ENCODE measurements around the gene IFT20.
A peak's percentile ranks its signal among the peaks of the same experiment; 100 is the strongest.
"Not testable (repeated sequence)": the region's sequence is repeated elsewhere in the genome, so short reads cannot be mapped to it uniquely, and the experiment has no call there.

The IFT20 gene

DNA sequence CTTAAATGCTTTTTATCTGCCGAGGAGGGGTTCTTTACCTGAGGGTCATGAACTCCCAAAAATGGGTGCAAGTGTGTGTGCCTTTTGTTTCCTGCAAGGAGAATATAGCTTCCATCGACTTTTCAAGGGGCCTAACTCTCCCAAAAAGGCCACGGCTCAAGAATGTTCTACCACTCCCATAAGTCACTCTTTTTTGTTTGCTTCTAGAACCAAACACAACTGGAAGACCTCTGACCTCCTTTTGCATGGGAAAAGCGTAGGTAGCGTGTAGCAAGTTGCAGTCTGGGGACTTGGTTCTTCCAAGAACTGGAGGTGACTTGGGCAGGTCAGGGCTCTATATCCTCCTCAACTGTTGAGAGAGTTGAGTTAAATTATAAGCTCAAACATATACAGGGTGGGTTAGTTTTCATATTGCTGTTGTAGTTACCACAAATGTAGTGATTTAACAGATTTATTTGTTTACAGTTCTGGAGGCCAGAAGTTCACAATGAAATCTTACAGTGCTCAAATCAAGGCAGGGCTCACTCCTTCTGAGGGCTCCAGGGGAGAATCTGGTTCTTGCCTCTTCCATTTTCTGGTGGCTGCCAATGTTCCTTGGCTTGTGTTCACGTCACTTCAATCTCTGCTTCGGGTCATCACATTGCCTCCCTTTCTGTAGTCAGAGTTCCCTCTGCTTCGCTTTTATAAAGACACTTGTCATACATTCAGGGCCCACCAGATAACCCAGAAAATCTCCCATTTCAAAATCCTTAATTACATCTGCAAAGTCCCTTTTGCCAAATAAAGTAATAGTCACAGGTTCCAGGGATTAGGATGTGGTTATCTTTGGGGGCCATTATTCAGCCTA, 14.8 kb downstream of the IFT20 start:
- DNase-seq (ENCODE audit: low spot score), result no peak
- H3K27ac Mint-ChIP-seq, result peak overlapping the region; percentile 79
- H3K4me1 Mint-ChIP-seq (ENCODE audit: low read depth), result peaks cover 48% of the 10 kb centered on the region
- peaks cover 17% of the 10 kb centered on the region for H3K36me3 Mint-ChIP-seq (ENCODE audit: low read depth)
- no peaks in the 10 kb centered on the region for H3K27me3 Mint-ChIP-seq (ENCODE audit: low read depth)
- H3K4me3 Mint-ChIP-seq, result peak overlapping the region; percentile 94
- no peaks in the 10 kb centered on the region for H3K9me3 Mint-ChIP-seq

DNA sequence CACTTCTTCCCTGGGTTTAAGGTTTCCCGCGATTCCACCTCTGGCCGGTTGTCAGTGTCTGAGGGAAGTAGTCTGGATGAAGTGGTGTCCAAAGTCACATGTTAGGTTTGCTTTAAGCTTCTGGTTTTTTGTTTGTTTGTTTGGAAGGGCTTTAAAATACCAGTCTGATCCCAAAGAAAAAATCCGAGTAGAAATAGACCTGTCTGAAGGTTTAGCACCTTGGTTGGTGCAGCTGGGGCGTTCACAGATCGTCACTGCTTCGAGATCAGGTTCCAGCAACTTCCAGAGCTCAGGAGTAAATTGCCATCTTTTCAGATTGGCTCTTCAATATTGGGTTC, 15.7 kb downstream of the IFT20 start:
- no peaks in the 10 kb centered on the region for H3K9me3 Mint-ChIP-seq
- peaks cover 17% of the 10 kb centered on the region for H3K36me3 Mint-ChIP-seq (ENCODE audit: low read depth)
- H3K4me3 Mint-ChIP-seq, result peak overlapping the region; percentile 94
- DNase-seq (ENCODE audit: low spot score), result no peak
- H3K27ac Mint-ChIP-seq, result peak overlapping the region; percentile 88
- H3K27me3 Mint-ChIP-seq (ENCODE audit: low read depth), result no peaks in the 10 kb centered on the region
- peaks cover 46% of the 10 kb centered on the region for H3K4me1 Mint-ChIP-seq (ENCODE audit: low read depth)

DNA sequence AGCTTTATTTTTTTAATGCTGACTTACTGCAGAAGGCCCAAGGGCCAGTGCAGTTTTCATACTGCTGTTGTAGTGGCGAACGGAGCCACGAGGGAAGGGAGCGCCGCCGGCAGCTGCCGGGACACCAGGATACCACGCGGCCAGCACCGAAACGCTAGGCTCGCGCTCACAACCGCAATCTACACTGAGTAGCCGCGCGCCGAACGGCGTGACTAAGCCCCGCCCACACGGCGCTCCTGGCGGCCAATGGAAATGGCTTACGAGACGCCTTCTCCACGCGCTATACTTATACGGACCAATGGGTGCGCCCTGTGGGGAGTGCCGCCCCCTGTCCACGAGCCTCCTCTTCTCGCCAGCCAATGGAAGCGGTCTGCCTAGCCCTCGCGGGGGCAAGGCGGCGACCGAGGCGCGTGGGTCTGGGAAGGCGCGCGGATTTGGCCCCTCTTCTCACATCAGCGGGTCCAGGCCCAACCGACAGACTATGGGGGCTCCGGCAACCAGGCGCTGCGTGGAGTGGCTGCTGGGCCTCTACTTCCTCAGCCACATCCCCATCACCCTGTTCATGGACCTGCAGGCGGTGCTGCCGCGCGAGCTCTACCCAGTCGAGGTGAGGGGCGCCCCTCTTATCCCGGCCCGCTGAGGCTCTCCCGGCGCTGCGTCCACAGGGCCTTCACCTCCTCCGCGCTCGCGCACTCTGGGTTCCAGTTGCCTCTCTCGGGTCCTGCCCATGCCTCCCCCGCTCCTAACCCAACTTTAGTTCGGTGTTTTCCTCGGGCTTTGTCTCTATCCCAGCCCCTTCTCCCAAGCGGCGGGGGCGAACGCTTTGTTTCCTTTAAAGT, 16.3 kb downstream of the IFT20 start, which contains the start of gene TMEM97:
Gene TMEM97 (plus strand): TSS at position 442 of the 839 bp plus-strand sequence. CDS start 40 bp downstream, at position 482.
- Mint-ChIP-seq H3K36me3 (ENCODE audit: low read depth) (peaks cover 17% of the 10 kb centered on the region), H3K4me1 (ENCODE audit: low read depth) (peaks cover 46% of the 10 kb centered on the region), H3K4me3 (peak within 1 kb of the TSS; percentile 94), H3K27me3 (ENCODE audit: low read depth) (no peaks in the 10 kb centered on the region), H3K9me3 (no peaks in the 10 kb centered on the region), H3K27ac (peak within 1 kb of the TSS; percentile 88)
- peak; percentile 97 for DNase-seq (ENCODE audit: low spot score)

DNA sequence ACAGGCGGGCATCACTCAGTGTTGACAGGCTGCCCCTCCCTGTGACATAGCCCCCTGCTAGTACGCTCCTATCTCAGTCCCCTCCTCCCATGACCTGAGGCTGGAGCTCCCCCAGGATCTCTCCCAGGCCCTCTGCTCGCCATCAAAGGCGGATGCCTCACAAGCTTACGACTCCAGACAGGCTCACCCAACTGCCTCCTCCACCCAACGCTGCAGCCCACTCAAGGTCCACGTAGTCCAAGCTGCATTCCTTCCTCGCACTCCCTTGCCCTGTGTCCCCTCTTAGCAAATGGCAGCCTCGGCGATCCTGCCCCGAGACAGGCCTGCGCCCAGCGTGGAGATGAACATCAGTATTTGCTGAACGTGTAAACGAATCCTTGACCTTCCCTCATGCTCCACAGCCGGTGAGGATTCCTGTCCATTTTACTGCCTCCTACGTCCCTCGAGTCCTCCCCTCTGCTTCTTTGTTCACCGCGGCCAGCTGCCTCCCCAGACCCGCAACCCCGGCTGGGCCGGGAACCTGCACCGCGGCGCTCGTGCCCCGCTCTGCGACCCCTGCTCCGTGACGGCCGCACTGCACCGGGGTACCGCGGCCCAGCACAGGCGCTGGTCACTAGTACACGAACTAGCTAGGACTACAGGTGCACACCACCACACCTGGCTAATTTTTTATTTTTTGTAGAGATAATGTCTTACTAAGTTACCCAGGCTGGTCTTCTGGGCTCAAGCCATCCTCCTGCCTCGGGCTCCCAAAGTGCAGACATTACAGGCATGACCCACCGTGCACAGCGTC, 17.1 kb downstream of the IFT20 start:
- no peak for DNase-seq (ENCODE audit: low spot score)
- peaks cover 2% of the 10 kb centered on the region for H3K27me3 Mint-ChIP-seq (ENCODE audit: low read depth)
- H3K4me3 Mint-ChIP-seq, result peak overlapping the region; percentile 94
- H3K9me3 Mint-ChIP-seq, result no peaks in the 10 kb centered on the region
- peaks cover 46% of the 10 kb centered on the region for H3K4me1 Mint-ChIP-seq (ENCODE audit: low read depth)
- H3K27ac Mint-ChIP-seq, result peak overlapping the region; percentile 88
- H3K36me3 Mint-ChIP-seq (ENCODE audit: low read depth), result peaks cover 16% of the 10 kb centered on the region

DNA sequence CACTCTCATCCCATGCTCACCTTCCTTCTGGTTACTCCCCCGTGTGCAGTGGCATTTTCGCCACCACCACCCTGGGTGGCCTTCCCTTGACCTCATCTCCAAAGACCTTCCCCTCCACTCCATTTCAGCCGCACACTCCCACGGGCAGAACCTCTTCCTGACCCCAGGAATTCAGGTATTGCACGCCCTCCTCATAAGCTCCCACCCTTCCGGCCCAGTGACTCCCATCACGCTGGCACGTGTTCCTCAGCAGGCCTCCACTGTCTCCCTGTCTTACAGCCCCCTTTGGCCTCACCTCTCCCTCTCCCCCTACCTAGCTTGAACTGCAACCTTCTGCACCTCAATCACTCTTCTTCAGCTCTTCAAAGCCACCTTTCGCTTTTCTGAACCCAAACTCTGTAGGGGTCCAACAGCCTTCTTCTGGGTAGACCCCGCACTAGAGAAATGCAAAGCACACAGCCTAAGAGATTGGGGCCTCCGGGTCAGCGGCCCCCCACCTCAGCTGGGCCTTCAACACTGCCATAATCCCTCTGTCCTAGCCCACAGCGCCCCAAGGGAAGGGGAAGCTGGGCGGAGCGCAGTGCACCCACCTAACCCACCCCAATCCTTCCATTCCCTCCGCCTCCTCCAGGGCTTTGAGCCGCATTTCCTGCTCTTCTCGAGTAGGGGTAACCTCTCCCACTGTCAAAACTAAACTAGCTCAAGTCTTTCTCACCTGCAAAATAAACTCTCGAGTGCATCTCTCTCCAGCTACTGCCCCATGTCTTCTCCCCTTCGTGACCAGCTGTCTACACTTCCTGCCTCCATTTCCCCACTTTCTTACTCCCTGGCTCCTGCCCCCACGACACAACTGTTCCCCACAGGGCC, 17.9 kb downstream of the IFT20 start:
- peaks cover 12% of the 10 kb centered on the region for H3K36me3 Mint-ChIP-seq (ENCODE audit: low read depth)
- H3K9me3 Mint-ChIP-seq, result no peaks in the 10 kb centered on the region
- DNase-seq (ENCODE audit: low spot score), result no peak
- H3K27me3 Mint-ChIP-seq (ENCODE audit: low read depth), result peaks cover 7% of the 10 kb centered on the region
- peaks cover 39% of the 10 kb centered on the region for H3K4me1 Mint-ChIP-seq (ENCODE audit: low read depth)
- peak overlapping the region; percentile 88 for H3K27ac Mint-ChIP-seq
- H3K4me3 Mint-ChIP-seq, result peak overlapping the region; percentile 94

DNA sequence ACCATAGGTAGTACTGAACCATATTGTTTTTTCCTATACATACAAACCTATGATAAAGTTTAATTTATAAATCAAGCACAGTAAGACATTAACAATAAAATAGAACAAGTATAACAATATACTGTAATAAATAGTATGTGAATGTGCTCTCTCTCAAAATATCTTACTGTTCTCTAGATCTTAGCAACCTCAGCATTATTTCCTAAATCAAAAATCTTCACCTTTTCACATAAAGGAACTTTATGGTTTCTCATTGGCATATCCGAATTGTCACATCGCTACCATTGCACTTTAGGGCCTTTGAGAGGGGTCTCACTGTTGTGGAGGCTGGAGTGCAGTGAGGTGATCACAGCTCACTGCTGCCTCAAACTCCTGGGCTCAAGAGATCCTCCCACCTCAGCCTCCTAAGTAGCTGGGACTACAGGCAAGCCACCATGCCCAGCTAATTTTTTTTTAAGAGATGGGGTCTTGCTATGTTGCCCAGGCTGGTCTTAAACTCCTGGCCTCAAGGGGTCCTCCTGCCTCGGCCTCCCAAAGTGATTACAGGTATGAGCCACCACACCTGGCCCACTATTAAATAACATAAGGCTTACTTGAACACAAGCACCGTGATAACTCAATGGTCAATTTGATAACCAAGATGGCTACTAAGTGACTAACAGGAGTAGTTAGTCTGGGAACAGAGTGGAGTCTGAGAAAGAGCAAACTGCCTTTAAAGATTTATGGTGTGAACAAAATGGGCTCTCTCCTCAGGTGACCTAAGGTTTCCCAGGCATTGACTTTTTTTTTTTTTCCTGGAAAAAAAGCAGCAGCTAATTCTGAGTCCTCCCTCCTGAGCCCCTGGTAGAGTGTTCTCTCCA, 19.2 kb downstream of the IFT20 start:
- H3K4me3 Mint-ChIP-seq, result no peak overlapping the region
- H3K4me1 Mint-ChIP-seq (ENCODE audit: low read depth), result peaks cover 30% of the 10 kb centered on the region
- no peak overlapping the region for H3K27ac Mint-ChIP-seq
- peaks cover 7% of the 10 kb centered on the region for H3K27me3 Mint-ChIP-seq (ENCODE audit: low read depth)
- DNase-seq (ENCODE audit: low spot score), result no peak
- H3K9me3 Mint-ChIP-seq, result no peaks in the 10 kb centered on the region
- H3K36me3 Mint-ChIP-seq (ENCODE audit: low read depth), result peaks cover 10% of the 10 kb centered on the region

DNA sequence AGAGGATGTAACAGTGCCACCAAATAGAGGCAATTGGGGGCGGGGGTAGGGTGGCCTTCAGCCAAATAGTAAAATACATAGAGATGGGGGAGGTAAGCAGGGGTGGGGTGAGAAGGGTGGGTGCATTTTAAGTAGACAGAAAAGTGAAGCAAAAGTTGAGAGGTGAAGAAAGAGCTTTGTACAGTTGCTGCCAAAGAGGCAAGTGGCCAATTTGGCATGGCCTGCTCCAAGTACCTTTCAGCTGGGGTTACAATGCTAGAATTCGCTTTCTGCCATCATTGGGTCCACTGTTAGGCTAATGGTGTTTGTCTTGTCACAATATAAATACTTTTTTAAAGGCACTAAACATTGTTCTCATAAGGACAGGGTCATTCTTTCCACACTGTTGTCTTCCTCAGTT, 21.4 kb downstream of the IFT20 start:
- no peak for DNase-seq (ENCODE audit: low spot score)
- Mint-ChIP-seq H3K4me1 (ENCODE audit: low read depth) (peaks cover 18% of the 10 kb centered on the region), H3K4me3 (no peak overlapping the region), H3K27ac (no peak overlapping the region), H3K36me3 (ENCODE audit: low read depth) (no peaks in the 10 kb centered on the region), H3K27me3 (ENCODE audit: low read depth) (peaks cover 11% of the 10 kb centered on the region), H3K9me3 (no peaks in the 10 kb centered on the region)

DNA sequence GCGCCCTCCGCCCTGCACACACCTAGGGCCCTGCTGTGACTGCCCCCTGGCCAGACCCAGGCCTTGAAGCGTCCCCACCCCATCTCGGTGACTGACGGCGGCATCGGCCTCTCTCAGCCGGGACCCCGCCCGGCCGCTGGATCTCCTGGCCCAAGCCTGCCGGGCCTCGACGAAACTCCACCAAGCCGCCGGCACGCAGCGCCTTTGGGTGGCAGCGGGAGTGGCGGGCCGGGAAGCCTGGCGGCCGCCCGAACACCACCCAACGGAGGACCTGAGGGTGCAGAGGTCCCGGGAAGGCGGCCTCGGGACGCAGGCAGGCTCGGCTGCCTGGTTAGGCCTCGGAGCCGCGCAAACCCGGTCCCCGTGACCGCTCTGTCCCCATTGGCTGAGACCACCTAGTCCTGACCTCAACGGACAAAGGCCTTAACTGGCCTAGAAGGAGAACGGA, 28.3 kb downstream of the IFT20 start:
- H3K27ac Mint-ChIP-seq, result no peak overlapping the region
- no peaks in the 10 kb centered on the region for H3K9me3 Mint-ChIP-seq
- DNase-seq (ENCODE audit: low spot score), result no peak
- H3K36me3 Mint-ChIP-seq (ENCODE audit: low read depth), result no peaks in the 10 kb centered on the region
- H3K4me1 Mint-ChIP-seq (ENCODE audit: low read depth), result no peaks in the 10 kb centered on the region
- H3K4me3 Mint-ChIP-seq, result no peak overlapping the region
- H3K27me3 Mint-ChIP-seq (ENCODE audit: low read depth), result peaks cover 33% of the 10 kb centered on the region

DNA sequence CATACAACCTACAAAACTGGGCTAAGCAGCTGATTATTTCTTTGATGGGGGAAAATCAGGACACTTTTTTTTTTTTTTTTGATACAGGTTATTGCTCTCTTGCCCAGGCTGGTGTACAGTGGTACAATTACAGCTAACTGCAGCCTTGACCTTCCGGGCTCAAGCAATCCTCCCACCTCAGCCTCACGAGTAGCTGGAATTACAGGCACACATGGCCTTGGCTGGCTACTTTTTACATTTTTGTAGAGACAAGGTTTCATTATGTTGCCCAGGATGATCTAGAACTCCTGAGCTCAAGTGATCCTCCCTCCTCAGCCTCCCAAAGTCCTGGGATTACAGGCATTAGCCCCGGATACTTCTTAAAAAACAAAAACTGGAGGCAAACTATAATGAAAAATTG, 36.8 kb downstream of the IFT20 start:
- Mint-ChIP-seq H3K27me3 (ENCODE audit: low read depth) (peaks cover 9% of the 10 kb centered on the region), H3K4me3 (no peak overlapping the region), H3K4me1 (ENCODE audit: low read depth) (no peaks in the 10 kb centered on the region), H3K36me3 (ENCODE audit: low read depth) (no peaks in the 10 kb centered on the region), H3K9me3 (no peaks in the 10 kb centered on the region), H3K27ac (no peak overlapping the region)
- no peak for DNase-seq (ENCODE audit: low spot score)

DNA sequence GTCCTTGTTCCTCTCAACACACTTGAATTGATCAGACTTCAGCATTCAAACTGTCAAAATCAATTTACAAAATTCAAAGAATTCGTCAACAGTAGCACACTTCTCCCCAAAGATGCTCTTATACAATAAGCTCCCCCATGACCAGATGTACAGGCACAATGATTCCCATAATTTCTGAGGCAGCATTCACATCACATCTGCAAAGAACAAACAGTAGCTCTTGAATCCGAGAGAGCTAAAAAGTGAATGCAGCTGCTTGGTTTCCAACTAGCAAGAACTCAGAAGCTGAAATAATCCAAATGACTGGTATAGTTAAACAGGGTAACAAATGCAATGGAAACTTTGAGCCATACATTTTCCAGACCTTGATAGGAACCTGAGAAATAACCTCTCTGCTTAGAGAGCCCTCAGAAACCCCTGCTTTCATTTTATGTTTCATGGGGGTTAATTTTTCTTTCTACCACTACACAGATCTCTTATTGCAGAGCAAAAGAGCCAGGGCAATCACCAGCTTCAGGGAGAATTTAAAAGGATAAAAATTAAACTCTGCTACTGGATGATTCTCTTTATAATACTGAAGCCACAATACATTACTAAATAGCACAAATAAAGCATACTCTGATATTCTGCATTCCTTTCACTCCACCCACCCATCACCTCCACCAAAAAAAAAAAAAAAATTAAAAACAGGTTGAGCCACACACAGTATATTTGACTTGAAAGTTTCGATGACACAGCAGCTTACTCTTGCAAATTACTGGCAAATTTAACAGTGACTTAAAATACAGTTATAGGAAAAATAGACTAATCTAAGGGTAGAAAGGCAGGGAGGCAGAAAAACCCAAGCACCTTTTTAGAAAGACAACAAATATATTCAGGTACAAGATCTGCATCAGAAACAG, 39.3 kb downstream of the IFT20 start:
- no peak for DNase-seq (ENCODE audit: low spot score)
- no peak overlapping the region for H3K27ac Mint-ChIP-seq
- no peaks in the 10 kb centered on the region for H3K4me1 Mint-ChIP-seq (ENCODE audit: low read depth)
- H3K27me3 Mint-ChIP-seq (ENCODE audit: low read depth), result peaks cover 25% of the 10 kb centered on the region
- no peak overlapping the region for H3K4me3 Mint-ChIP-seq
- no peaks in the 10 kb centered on the region for H3K9me3 Mint-ChIP-seq
- no peaks in the 10 kb centered on the region for H3K36me3 Mint-ChIP-seq (ENCODE audit: low read depth)

DNA sequence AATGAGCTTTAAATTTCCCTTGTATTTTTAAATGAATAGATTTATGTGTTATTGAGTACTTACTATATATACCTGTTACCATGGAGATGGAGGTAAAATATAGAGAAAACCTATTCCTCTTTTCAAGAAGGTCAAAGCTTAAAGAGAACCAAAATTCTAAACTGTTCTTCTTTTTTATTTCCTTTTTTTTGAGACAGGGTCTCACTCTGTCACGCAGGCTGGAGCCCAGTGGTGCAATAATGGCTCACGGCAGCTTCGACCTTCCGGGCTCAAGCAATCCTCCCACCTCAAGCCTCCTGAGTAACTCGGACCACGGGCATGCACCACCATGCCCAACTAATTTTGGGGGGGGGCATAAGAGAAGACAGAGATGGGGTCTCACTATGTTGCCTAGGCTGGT, 41.3 kb downstream of the IFT20 start:
- Mint-ChIP-seq H3K27me3 (ENCODE audit: low read depth) (peaks cover 25% of the 10 kb centered on the region), H3K9me3 (no peaks in the 10 kb centered on the region), H3K4me1 (ENCODE audit: low read depth) (no peaks in the 10 kb centered on the region), H3K36me3 (ENCODE audit: low read depth) (no peaks in the 10 kb centered on the region), H3K4me3 (no peak overlapping the region), H3K27ac (no peak overlapping the region)
- no peak for DNase-seq (ENCODE audit: low spot score)

DNA sequence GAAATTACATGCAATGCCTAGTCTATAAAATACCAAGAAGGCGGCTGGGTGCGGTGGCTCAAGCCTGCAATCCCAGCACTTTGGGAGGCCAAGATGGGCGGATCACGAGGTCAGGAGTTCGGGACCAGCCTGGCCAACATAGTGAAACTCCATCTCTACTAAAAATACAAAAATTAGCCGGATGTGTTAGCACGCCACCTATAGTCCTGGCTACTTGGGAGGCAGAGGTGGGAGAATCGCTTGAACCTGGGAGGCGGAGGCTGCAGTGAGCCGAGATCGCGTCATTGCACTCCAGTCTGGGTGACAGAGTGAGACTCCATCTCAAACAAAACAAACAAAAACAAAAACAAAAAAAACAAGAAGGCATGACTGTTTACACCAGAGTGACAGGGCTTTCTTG, 42.4 kb downstream of the IFT20 start:
- not testable (repeated sequence) for H3K36me3 Mint-ChIP-seq (ENCODE audit: low read depth)

More for the DNA sequence above, 42.4 kb downstream of the IFT20 start:
- not testable (repeated sequence) for H3K27ac Mint-ChIP-seq; H3K9me3 Mint-ChIP-seq; H3K4me1 Mint-ChIP-seq (ENCODE audit: low read depth); DNase-seq (ENCODE audit: low spot score); H3K4me3 Mint-ChIP-seq
- peaks cover 25% of the 10 kb centered on the region for H3K27me3 Mint-ChIP-seq (ENCODE audit: low read depth)

All from T-helper 2 cell treated with Interferon-gamma antibody and Interleukin-4, amounts not matched to agents 5 μg/mL and 100 μg/mL, for 36 hours (primary cell).